K562 (cell line): Measurements from ENCODE around the gene CHD2. TPM values are rescaled to one million over a fixed set of nuclear protein-coding genes. Genes with fewer than 3 reads are reported as not detected.

Experiments
- ATAC-seq: fragments of 200-7000 bp; cut with Tn5 transposase; 3 replicates; pipeline ENCODE4 v1.9.1; 2020; ENCODE audit warnings: moderate library complexity
- BruUV-seq: library from RNA; stranded (reverse); fragments of 400-500 nt; replicated peaks from 2 replicates; lab custom pipeline; 2021; lab: Mats Ljungman, UMichigan
- CTCF ChIA-PET: fragments of 300-600 bp; formaldehyde crosslinking; extraction: SDS; loops from one replicate; lab custom pipeline; 2021; ENCODE audit warnings: low intra/inter-chr PET ratio; lab: Yijun Ruan, JAX
- POLR2A ChIA-PET: fragments of 300-600, 350-650 bp; sonication (Branson Sonifier 250); formaldehyde crosslinking; extraction: SDS; loops from one replicate; lab custom pipeline; 2021; ENCODE audit warnings: antibody characterized with exemption, inconsistent platforms; lab: Yijun Ruan, JAX
- DNase-seq, 4 experiments: peaks; one replicate each; pipeline versions ENCODE4 v3.0.0 to v3.0.0-alpha.2; 2011 to 2018; ENCODE audit warnings: low spot score in 3 of 4, mixed read lengths in 3 of 4; ENCODE audit errors: extremely low read depth in 1 of 4
- FAIRE-seq: peaks from 2 replicates; lab custom pipeline; 2011; peaks lifted over from hg19 to GRCh38; lab: Jason Lieb, UNC
- H2AFZ ChIP-seq: 2 replicates; pipeline ENCODE4 v1.6.0; 2011; ENCODE audit warnings: low read depth, low read length, control low read depth, inconsistent platforms
- H3K27ac ChIP-seq: fragments of 200-600 bp; 3 replicates; pipeline ENCODE4 v1.8.0; 2011; ENCODE audit warnings: low read depth, mild to moderate bottlenecking, control low read depth, inconsistent platforms, low read length, moderate library complexity, mixed read lengths; ENCODE audit errors: extremely low read depth
- H3K27me3 ChIP-seq, 2 experiments: fragments of 300-600 bp in 1 of 2; 2 replicates in 1 of 2; 3 replicates in 1 of 2; pipeline versions ENCODE4 v1.6.0 to v1.8.0; 2011; ENCODE audit warnings: inconsistent platforms in 2 of 2, low read length in 2 of 2, mild to moderate bottlenecking in 1 of 2, mixed read lengths in 1 of 2, moderate library complexity in 1 of 2; ENCODE audit not compliant: control insufficient read depth in 2 of 2, insufficient read depth in 2 of 2
- H3K36me3 ChIP-seq: fragments of 300-600 bp; 3 replicates; pipeline ENCODE4 v1.8.0; 2011; ENCODE audit warnings: mild to moderate bottlenecking, low read length, inconsistent platforms; ENCODE audit not compliant: control insufficient read depth, insufficient read depth
- H3K4me1 ChIP-seq, 2 experiments: fragments of 200-600 bp in 1 of 2; replicated peaks in 1 of 2; 2 replicates in 1 of 2; 3 replicates in 1 of 2; pipeline versions ENCODE4 v1.5.1 to v1.8.0; 2011; ENCODE audit warnings: inconsistent platforms in 2 of 2, low read length in 2 of 2, mild to moderate bottlenecking in 1 of 2, mixed read lengths in 1 of 2, moderate library complexity in 1 of 2; ENCODE audit not compliant: control insufficient read depth in 2 of 2, insufficient read depth in 2 of 2
- H3K4me2 ChIP-seq: 2 replicates; pipeline ENCODE4 v1.6.1; 2011; ENCODE audit warnings: low read length, control low read depth, inconsistent platforms, mixed read lengths; ENCODE audit not compliant: insufficient read depth
- H3K4me3 ChIP-seq: fragments of 200-600 bp; sonication (generic), shearing (Covaris generic); 2 replicates; pipeline ENCODE4 v1.5.1; 2016; ENCODE audit warnings: control low read depth, inconsistent platforms
- H3K79me2 ChIP-seq: fragments of 200-600 bp; 3 replicates; pipeline ENCODE4 v1.8.0; 2011; ENCODE audit warnings: low read length, inconsistent platforms; ENCODE audit not compliant: control insufficient read depth, insufficient read depth
- H3K9ac ChIP-seq, 2 experiments: 2 replicates each; pipeline versions ENCODE4 v1.6.0 to v1.6.1; 2011; ENCODE audit warnings: low read depth in 2 of 2, low read length in 2 of 2, control low read depth in 1 of 2, inconsistent platforms in 1 of 2, mild to moderate bottlenecking in 1 of 2, mixed read lengths in 1 of 2; ENCODE audit not compliant: insufficient read depth in 1 of 2
- H3K9me1 ChIP-seq: one replicate; pipeline ENCODE4 v1.6.0; 2011; ENCODE audit warnings: inconsistent platforms, mild to moderate bottlenecking, low read length, moderate library complexity; ENCODE audit not compliant: control insufficient read depth, insufficient read depth
- H3K9me3 ChIP-seq: replicated peaks from 2 replicates; pipeline ENCODE4 v1.5.1; 2011; ENCODE audit warnings: low read depth, low read length, inconsistent platforms; ENCODE audit not compliant: control insufficient read depth, insufficient read depth
- H4K20me1 ChIP-seq: replicated peaks from 2 replicates; pipeline ENCODE4 v1.6.1; 2011; ENCODE audit warnings: low read length, inconsistent platforms, mixed read lengths; ENCODE audit not compliant: control insufficient read depth, insufficient read depth
- BCOR ChIP-seq: fragments of 450-650 bp; IDR thresholded peaks from 2 replicates; pipeline ENCODE4 v1.6.1; 2016
- CHD4 ChIP-seq: fragments of 200-600 bp; sonication (generic); IDR thresholded peaks from 3 replicates; pipeline ENCODE4 v1.6.1; 2012; ENCODE audit warnings: low read depth, mild to moderate bottlenecking, mixed read lengths, low read length, inconsistent platforms; ENCODE audit not compliant: insufficient read depth, insufficient replicate concordance, poor library complexity, severe bottlenecking
- FOXK2 ChIP-seq, 2 experiments: fragments of 450-650 bp; IDR thresholded peaks in 1 of 2; conservative IDR thresholded peaks in 1 of 2; 2 replicates each; pipeline ENCODE4 v1.6.1; 2016; ENCODE audit warnings: low read depth in 2 of 2, mild to moderate bottlenecking in 1 of 2
- KLF1 ChIP-seq: fragments of 450-650 bp; IDR thresholded peaks from 2 replicates; pipeline ENCODE4 v1.6.1; 2016; ENCODE audit warnings: missing genetic modification characterization, missing compliant biosample characterization
- MNT ChIP-seq, 2 experiments: fragments of 450-650 bp; conservative IDR thresholded peaks; 2 replicates each; pipeline ENCODE4 v1.6.1; 2017; ENCODE audit warnings: mild to moderate bottlenecking in 2 of 2, moderate library complexity in 2 of 2
- SRF ChIP-seq, 2 experiments: fragments of 250-450, 450-650 bp in 1 of 2; sonication (Bioruptor Pico) in 1 of 2; sonication (generic) in 1 of 2; formaldehyde crosslinking; IDR thresholded peaks; 2 replicates each; pipeline versions ENCODE4 v1.5.0 to v1.5.1; 2020 to 2022; ENCODE audit warnings: mild to moderate bottlenecking in 1 of 2, missing genetic modification reagents in 1 of 2
- XRCC3 ChIP-seq: fragments of 450-650 bp; IDR thresholded peaks from 2 replicates; pipeline ENCODE4 v1.6.1; 2017; ENCODE audit warnings: mild to moderate bottlenecking, moderate library complexity
- ZBTB11 ChIP-seq, 3 experiments: fragments of 200-800 bp in 1 of 3; fragments of 250-450 bp in 1 of 3; fragments of 450-650 bp in 1 of 3; sonication (Bioruptor Pico) in 1 of 3; sonication (Bioruptor generic) in 1 of 3; formaldehyde crosslinking in 1 of 3; IDR thresholded peaks; 2 replicates each; pipeline versions ENCODE4 v1.6.1 to v1.8.0; 2016 to 2022; ENCODE audit warnings: mild to moderate bottlenecking in 2 of 3, missing genetic modification characterization in 2 of 3, missing compliant biosample characterization in 1 of 3, moderate library complexity in 1 of 3
- ZNF668 ChIP-seq: fragments of 250-450 bp; sonication (Bioruptor Pico); IDR thresholded peaks from 2 replicates; pipeline ENCODE4 v1.8.0; 2022; ENCODE audit warnings: mild to moderate bottlenecking, inconsistent platforms
- WGBS: fragments of 100-300 bp; shearing (Covaris generic); methylation state at CpG from one replicate; pipeline ENCODE4 v1.1.6; 2016; ENCODE audit warnings: low coverage, mixed read lengths; ENCODE audit not compliant: insufficient coverage; ENCODE audit errors: missing lambda C conversion rate; 5-methylcytosine and 5-hydroxymethylcytosine counted together
- in situ Hi-C: fragments of 300-500 bp; cut with MboI; formaldehyde crosslinking; loops from 4 replicates; pipeline ENCODE4 v1.15.0; 2018; ENCODE audit warnings: inconsistent platforms, mixed read lengths
- intact Hi-C: fragments of 100-400 bp; cut with micrococcal nuclease; formaldehyde crosslinking; loops from 2 replicates; pipeline ENCODE4 v1.14.2; 2022
- polyA plus RNA-seq, 8 experiments: library from polyadenylated mRNA; depleted of rRNA in 4 of 8; stranded (reverse) in 5 of 8; unstranded in 3 of 8; fragments of >200 nt; fragmentation: Nextera tagmentation in 2 of 8; fragmentation: Illumina TruSeq in 1 of 8; extraction: Ambion mirVana in 2 of 8; extraction: Trizol in 1 of 8; gene quantifications; 2 replicates each; pipeline versions ENCODE4 v1.2.1 to v1.2.3, GENCODE V29; 2011 to 2014; ENCODE audit warnings: inconsistent platforms in 1 of 8, missing spikeins in 1 of 8
- total RNA-seq, 7 experiments: library from RNA; depleted of rRNA in 6 of 7; stranded (reverse); fragments of >200 nt in 6 of 7; fragmentation: Illumina TruSeq in 2 of 7; extraction: Trizol in 2 of 7; gene quantifications; 2 replicates each; pipeline versions ENCODE4 v1.2.1 to v1.2.3, GENCODE V29; 2011 to 2021; ENCODE audit warnings: low replicate concordance in 1 of 7

CHD2 gene
- total and polyA plus RNA-seq, 9 of the 15 experiments (the other 6 are each of a cell fraction or from before 2014, with no cell fraction given), result 38.9 to 70.8 (median 56.2) TPM

GRCh38 chr15:93055211-93055610, 155.1 kb downstream of the CHD2 start (continued):
- no peak for TF ChIP-seq BCOR
- no peak for TF ChIP-seq ZNF668 (CRISPR knock-in tag)
- TF ChIP-seq MNT (conservative IDR thresholded peaks at IDR 0.05), result no peak
- no peak for TF ChIP-seq XRCC3
- TF ChIP-seq KLF1 (tag), result no peak

GRCh38 chr15:93056836-93057235, 156.7 kb downstream of the CHD2 start:
- Histone ChIP-seq H4K20me1 (peaks cover 10% of the 10 kb centered on the region; the same call in 1 of the 2 replicates), H3K9me1 (no peaks in the 10 kb centered on the region), H3K9me3 (no peaks in the 10 kb centered on the region), H3K4me3 (no peak overlapping the region), H3K27me3 (peaks cover 58 to 87% of the 10 kb centered on the region in 2 experiments), H3K4me2 (no peak overlapping the region), H3K27ac (no peak overlapping the region), H3K79me2 (no peaks in the 10 kb centered on the region), H3K4me1 (peaks cover 0 to 7% of the 10 kb centered on the region in 2 experiments; a peak in 2 of 5 replicates), H3K36me3 (no peaks in the 10 kb centered on the region), H2AFZ (no peak overlapping the region), H3K9ac (no peak overlapping the region)
- FAIRE-seq (no peak), DNase-seq (no peak), ATAC-seq (no peak)
- POLR2A ChIA-PET, result no interaction called here
- WGBS, result 2% methylated on average over 6 of the region's 7 CpGs
- BruUV-seq, result no TSS peak
- intact Hi-C loops (loop anchor here (10.0 kb wide), 1 partner anchor 322 kb away; no protein-coding TSS in a partner anchor), in situ Hi-C loops (no loop called here)
- TF ChIP-seq FOXK2 (conservative IDR thresholded peaks at IDR 0.05 in 1 of 2, IDR thresholded peaks at IDR 0.05 in 1 of 2; ENCODE audit: low read depth in 2 of 2) (no peak), SRF (CRISPR knock-in tag; IDR thresholded peaks at IDR 0.05) (no peak), ZBTB11 (CRISPR knock-in tag; IDR thresholded peaks at IDR 0.05) (no peak), CHD4 (no peak)
- CTCF ChIA-PET, result no interaction called here
